ENCODE data around the gene COL4A2. TPM values are rescaled to one million over a fixed set of nuclear protein-coding genes. Genes with fewer than 3 reads are reported as not detected.

COL4A2 gene
- total RNA-seq, 6 donors from 2014 or later, result 169 to 458 (median 258) TPM

DNA sequence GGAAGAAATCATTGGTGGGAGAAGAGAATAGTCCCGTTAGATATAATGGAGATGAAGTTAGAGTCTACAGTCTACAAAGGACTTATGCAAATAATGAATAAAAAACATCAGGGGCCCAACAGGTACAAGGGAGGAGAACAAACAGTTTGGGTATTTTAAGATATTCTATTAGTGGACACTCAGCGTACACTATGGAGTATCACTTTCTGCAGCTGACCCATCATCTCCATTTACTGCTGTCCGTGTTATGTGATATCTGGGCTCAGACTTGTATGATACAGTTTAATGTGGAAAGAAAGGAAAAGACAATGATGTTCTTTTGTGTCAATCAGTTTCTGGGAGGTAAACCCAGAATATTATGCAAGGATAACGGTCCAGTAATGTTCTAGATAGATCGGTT lies 128.2 kb downstream of the COL4A2 start:
- Histone ChIP-seq H3K27ac (no peak overlapping the region), H3K4me1 (peaks cover 0 to 14% (median 1%) of the 10 kb centered on the region in 4 donors), H3K36me3 (peaks cover 0 to 79% (median 35%) of the 10 kb centered on the region in 4 donors), H3K9me3 (no peaks in the 10 kb centered on the region), H3K4me3 (no peak overlapping the region), H3K27me3 (no peaks in the 10 kb centered on the region)
- ATAC-seq (ENCODE audit: low FRiP score in 2 of 2) (no peak), DNase-seq (no peak)
- TF ChIP-seq POLR2AphosphoS5 (IDR thresholded peaks at IDR 0.05), result no peak
- TF ChIP-seq POLR2A (IDR thresholded peaks at IDR 0.05), result no peak
- TF ChIP-seq, protein P1, sequence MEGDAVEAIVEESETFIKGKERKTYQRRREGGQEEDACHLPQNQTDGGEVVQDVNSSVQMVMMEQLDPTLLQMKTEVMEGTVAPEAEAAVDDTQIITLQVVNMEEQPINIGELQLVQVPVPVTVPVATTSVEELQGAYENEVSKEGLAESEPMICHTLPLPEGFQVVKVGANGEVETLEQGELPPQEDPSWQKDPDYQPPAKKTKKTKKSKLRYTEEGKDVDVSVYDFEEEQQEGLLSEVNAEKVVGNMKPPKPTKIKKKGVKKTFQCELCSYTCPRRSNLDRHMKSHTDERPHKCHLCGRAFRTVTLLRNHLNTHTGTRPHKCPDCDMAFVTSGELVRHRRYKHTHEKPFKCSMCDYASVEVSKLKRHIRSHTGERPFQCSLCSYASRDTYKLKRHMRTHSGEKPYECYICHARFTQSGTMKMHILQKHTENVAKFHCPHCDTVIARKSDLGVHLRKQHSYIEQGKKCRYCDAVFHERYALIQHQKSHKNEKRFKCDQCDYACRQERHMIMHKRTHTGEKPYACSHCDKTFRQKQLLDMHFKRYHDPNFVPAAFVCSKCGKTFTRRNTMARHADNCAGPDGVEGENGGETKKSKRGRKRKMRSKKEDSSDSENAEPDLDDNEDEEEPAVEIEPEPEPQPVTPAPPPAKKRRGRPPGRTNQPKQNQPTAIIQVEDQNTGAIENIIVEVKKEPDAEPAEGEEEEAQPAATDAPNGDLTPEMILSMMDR (IDR thresholded peaks at IDR 0.05), result no peak
- no peak for TF ChIP-seq EP300 (IDR thresholded peaks at IDR 0.05)
- WGBS, 2 donors, result 93% methylated on average over 5 of the region's 5 CpGs

GRCh38 chr13:110436276-110436675 lies 129.2 kb downstream of the COL4A2 start:
- peaks cover 0 to 79% (median 31%) of the 10 kb centered on the region in 4 donors for H3K36me3 ChIP-seq
- H3K27ac ChIP-seq, result no peak overlapping the region
- H3K9me3 ChIP-seq, result no peaks in the 10 kb centered on the region
- H3K27me3 ChIP-seq, result no peaks in the 10 kb centered on the region
- H3K4me1 ChIP-seq, result peaks cover 0 to 14% (median 1%) of the 10 kb centered on the region in 4 donors
- no peak overlapping the region for H3K4me3 ChIP-seq
- WGBS, 2 donors, result 91 to 95% methylated on average over 9 of the region's 9 CpGs
- no peak for TF ChIP-seq POLR2AphosphoS5 (IDR thresholded peaks at IDR 0.05)
- no peak for TF ChIP-seq EP300 (IDR thresholded peaks at IDR 0.05)
- TF ChIP-seq POLR2A (IDR thresholded peaks at IDR 0.05), result no peak
- no peak for DNase-seq
- no peak for ATAC-seq (ENCODE audit: low FRiP score in 2 of 2)

DNA sequence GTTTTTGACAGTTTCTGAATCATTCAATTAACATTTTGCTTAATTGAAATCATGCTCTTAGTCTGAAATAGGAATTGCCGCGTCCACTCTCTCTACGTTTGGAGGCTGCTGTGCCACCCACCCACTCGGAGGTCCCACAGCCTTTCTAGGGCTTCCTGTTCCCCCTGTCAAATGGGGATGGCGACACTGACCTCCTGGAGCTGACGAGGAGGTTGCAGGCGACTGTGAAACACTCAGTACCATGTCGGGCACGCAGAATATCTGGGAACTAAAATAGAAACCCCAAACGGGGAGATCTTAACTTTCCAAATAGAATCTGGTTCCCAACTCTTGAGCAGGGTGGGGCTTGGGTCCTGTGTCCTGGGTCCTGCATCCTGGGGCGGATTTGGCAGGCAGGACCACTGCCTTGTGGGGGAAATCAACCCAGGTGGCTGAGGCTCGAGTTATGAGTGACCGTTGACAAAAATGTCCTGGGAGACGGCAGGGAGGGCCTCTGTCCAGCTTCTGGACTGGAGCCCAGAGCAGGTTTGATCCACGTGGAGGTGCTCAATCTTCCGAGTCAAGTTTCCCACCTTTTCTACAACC lies 129.8 kb downstream of the COL4A2 start:
- Histone ChIP-seq H3K4me1 (peaks cover 0 to 10% (median 1%) of the 10 kb centered on the region in 4 donors), H3K27me3 (no peaks in the 10 kb centered on the region), H3K36me3 (peaks cover 0 to 77% (median 32%) of the 10 kb centered on the region in 4 donors), H3K27ac (no peak overlapping the region), H3K4me3 (no peak overlapping the region), H3K9me3 (no peaks in the 10 kb centered on the region)
- WGBS, 2 donors, result 73 to 83% methylated on average over 13 to 16 of the region's 16 CpGs
- TF ChIP-seq EP300 (IDR thresholded peaks at IDR 0.05) (no peak), POLR2AphosphoS5 (IDR thresholded peaks at IDR 0.05) (no peak)
- ATAC-seq (ENCODE audit: low FRiP score in 2 of 2) (no peak), DNase-seq (no peak)

DNA sequence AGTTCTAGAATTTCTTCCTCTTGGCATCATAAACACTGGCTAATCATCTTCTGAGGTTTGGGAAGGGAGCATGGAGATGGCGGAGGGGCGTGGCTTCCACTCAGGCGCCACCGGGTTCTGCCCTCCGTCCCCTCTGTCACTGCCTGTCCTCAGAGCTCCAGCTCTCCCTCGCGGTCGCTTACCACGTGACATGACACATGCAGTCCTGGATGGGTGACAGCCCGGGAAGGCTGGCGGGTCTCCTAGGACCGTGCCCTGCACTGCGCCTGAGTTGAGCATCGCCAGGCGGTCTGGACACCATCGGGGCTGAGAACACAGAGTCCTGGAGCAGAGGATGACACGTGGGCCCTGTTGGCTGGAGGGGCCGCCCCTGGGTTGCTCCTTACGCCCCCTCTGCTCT lies 131.1 kb downstream of the COL4A2 start:
- Histone ChIP-seq H3K36me3 (peaks cover 0 to 85% (median 32%) of the 10 kb centered on the region in 4 donors), H3K27ac (no peak overlapping the region), H3K9me3 (no peaks in the 10 kb centered on the region), H3K4me3 (no peak overlapping the region), H3K4me1 (peaks cover 0 to 2% (median 0%) of the 10 kb centered on the region in 4 donors), H3K27me3 (no peaks in the 10 kb centered on the region)
- no peak for ATAC-seq (ENCODE audit: low FRiP score in 2 of 2)
- TF ChIP-seq POLR2AphosphoS5 (IDR thresholded peaks at IDR 0.05), result peak; percentile 21 to 53
- TF ChIP-seq EP300 (IDR thresholded peaks at IDR 0.05), result peak in 1 of 4 donors; percentile 15
- TF ChIP-seq, protein P1 (IDR thresholded peaks at IDR 0.05), result no peak
- DNase-seq, result peak in 1 of 2 donors; percentile 60
- 83 to 88% methylated on average over 18 to 19 of the region's 19 CpGs for WGBS, 2 donors

DNA sequence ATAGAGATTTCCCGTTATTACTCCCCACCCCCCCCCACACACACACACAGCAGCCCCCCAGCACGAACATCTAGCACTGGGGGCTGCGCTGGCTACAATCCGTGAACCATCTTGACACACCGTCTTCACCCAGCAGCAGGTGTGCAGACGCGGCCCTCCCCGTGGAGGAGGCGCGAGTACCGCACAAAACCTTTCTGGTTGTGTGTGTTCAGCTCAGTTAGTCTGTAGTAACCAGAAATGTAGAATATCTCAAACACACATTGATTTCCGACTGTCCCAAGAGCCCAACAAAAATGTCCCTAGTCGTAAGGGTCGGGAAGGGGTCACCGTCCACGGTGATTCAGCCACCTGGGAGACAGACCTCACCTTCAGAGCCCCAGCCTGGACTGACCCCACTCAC lies 131.7 kb downstream of the COL4A2 start:
- Histone ChIP-seq H3K4me1 (no peaks in the 10 kb centered on the region), H3K4me3 (no peak overlapping the region), H3K27me3 (no peaks in the 10 kb centered on the region), H3K27ac (peak overlapping the region in 1 of 4 donors; percentile 3), H3K9me3 (no peaks in the 10 kb centered on the region), H3K36me3 (peaks cover 0 to 85% (median 32%) of the 10 kb centered on the region in 4 donors)
- TF ChIP-seq EP300 (IDR thresholded peaks at IDR 0.05), result no peak
- TF ChIP-seq, protein P1 (IDR thresholded peaks at IDR 0.05), result no peak
- no peak for TF ChIP-seq POLR2AphosphoS5 (IDR thresholded peaks at IDR 0.05)
- no peak for TF ChIP-seq POLR2A (IDR thresholded peaks at IDR 0.05)
- ATAC-seq (ENCODE audit: low FRiP score in 2 of 2) (no peak), DNase-seq (no peak)
- whole genome bisulfite sequencing, 2 donors, result 92 to 95% methylated on average over 11 to 16 of the region's 16 CpGs
